ENCODE data around the gene IPO7. TPM values are rescaled to one million over a fixed set of nuclear protein-coding genes. Genes with fewer than 3 reads are reported as not detected.
"Not testable (repeated sequence)": the region's sequence is repeated elsewhere in the genome, so short reads cannot be mapped to it uniquely, and the experiment has no call there.

IPO7 gene
- total RNA-seq, 1 experiment from 2014 or later = 72.6 TPM

DNA sequence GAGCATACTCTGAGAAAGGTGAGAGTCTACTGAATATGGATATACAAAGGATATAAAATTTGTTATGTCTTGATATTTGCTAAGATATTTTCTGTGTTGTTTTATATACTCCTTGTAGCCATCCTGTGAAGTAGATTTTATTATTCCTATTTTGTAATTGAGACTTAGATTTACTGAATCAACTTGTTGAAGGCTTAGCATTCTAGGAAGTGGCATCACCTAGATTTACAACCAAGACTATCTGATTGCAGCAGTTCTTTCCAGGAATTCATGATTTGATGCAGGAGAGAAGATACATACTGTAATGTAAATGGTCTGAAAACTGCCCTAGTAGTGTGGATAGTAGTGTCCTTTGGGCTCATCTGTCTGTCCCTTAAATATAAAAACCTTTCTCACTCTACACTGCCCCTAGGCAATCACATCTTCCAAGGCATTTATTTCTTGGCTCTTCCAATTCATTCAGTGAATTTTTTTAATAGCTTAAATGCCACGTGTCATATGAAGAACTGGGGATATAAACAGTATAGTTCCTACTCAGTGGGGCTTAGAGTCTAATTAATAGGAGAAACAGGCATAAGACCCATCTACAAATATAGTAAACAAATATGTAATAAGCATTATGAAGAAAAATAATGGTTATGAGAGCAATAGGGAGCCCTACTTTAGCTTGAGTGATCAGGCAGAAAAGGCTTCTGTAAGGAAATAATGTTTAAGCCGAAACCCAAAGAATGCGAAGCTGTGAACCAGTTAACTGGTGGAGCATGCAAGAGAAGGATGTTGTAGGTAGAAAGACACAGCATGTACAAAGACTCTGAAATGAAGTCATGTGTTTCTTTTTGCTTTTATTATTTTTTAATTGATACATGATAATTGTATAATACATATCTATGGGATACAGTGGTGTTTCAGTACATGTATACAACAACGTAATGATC is 13.6 kb downstream of the IPO7 start:
- no peak for DNase-seq (ENCODE audit: low spot score)

GRCh38 chr11:9399466-9399865 is 15.0 kb downstream of the IPO7 start:
- no peak for DNase-seq (ENCODE audit: low spot score)

DNA sequence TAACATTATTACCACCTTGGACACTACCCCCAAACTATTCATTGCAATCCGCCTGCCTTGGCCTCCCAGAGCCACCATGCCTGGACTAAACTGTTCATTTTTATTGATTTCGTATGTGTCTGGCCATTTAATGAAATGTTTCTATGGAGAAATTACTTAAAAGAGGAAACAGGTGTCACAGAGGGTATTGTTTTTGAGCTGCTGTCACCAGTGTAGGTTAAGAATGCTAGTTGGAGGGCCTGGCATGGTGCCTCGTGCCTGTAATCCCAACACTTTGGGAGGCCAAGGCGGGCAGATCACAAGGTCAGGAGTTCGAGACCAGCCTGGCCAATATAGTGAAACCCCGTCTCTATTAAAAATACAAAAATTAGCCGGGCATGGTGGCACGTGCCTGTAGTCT is 17.4 kb downstream of the IPO7 start:
- DNase-seq (ENCODE audit: low spot score) = not testable (repeated sequence)

DNA sequence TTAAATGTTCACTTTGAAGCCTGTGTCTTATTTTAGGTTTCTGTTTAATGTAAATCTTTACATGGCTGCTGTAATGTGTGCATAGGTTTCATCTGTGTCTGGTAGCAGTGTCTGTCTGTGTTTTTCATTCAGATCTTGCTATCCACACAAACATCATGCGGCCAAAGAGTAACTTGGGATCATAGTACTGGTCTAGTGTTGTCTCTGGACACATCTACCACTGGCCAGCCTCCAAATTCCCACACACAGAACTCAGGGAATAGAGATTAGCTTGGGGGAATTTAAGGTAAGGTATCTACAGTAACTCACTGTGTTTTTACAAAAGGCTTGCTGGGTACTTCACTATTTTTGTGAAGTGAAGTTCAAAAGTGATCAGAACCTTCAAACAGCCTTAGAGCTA is 44.3 kb downstream of the IPO7 start:
- no peak for DNase-seq (ENCODE audit: low spot score)

DNA sequence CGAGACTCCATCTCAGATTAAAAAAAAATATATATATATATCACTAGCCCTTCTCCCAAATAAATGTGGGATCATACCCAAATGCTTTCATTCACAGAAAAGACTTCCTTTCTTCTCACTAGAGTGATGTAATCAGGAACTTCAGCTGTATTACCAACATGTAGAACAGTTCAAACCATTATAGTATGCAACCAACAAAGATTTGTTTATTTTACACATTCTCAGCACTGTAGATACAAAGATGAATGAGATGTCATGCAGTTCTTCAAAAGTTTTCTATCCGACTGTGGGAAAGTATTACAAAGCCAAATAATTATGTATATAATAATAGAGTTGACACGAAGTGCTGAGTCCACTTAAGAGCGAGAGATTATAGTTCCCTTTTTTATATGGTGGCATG is 54.2 kb downstream of the IPO7 start:
- DNase-seq (ENCODE audit: low spot score) = no peak

- no peak for DNase-seq (ENCODE audit: low spot score)
Observed at GRCh38 chr11:9446230-9446629, 61.8 kb downstream of the IPO7 start.

- DNase-seq (ENCODE audit: low spot score) = no peak
Observed at GRCh38 chr11:9448576-9449352, 64.3 kb downstream of the IPO7 start.

DNA sequence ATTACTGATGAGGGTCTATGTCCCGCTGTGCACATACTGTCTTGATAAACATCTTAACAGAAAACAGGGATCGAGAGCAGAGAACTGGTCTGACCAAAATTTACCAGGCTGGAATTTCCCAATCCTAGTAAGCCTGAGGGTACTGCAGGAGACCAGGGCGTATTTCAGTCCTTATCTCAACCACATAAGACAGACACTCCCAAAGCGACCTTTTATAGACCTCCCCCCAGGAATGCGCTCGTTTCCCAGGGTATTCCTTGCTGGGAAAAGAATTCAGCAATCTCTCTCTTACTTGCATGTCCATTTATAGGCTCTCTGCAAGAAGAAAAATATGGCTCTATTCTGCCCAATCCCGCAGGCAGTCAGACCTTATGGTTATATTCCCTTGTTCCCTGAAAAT is 67.6 kb downstream of the IPO7 start:
- DNase-seq (ENCODE audit: low spot score) = not testable (repeated sequence)

- no peak for DNase-seq (ENCODE audit: low spot score)
Observed at GRCh38 chr11:9455722-9456121, 71.3 kb downstream of the IPO7 start.

GRCh38 chr11:9459667-9460321 is 75.3 kb downstream of the IPO7 start:
- peak; percentile 63 for DNase-seq (ENCODE audit: low spot score)

DNA sequence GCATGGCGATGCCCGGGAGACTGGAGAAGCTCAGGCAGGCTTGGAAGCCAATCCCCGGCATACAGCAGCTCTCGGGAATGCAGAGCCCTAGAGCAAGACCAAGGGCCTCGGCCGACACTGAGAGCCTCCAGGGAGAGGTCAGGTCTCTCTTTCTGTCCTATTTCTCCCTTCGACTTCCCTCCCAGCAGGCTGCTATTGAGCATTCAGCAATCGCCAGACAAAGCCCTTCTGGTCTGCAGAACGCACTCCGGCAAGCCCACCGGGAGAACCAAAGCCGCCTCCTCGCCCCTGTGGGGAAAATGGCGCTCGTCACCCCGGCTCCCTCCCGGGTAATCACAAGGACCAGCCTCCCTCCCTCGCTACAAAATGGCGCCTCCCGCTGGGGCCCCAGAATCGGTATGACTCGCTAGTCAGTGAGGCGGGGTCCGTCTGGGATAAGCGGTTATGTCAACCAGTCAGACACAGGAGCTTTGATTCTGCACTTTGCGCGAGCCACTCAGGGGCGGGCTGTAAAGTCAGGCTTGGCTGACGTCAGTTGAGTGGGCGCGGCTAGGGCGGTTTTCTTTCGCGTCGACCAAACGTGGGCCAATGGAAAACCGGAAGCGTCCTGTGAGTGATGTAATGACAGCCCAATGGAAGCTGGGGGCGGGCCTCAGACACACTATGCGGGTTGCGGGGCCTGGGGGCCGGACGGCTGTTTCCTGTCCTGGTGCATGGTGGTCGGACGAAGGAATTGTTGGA is 76.0 kb downstream of the IPO7 start, which contains the start of gene ZNF143:
TSS of gene ZNF143 (plus strand) at position 691 of the 741 bp plus-strand sequence. CDS start 10,297 bp downstream, outside the sequence.
- DNase-seq (ENCODE audit: low spot score) = peak; percentile 100

DNA sequence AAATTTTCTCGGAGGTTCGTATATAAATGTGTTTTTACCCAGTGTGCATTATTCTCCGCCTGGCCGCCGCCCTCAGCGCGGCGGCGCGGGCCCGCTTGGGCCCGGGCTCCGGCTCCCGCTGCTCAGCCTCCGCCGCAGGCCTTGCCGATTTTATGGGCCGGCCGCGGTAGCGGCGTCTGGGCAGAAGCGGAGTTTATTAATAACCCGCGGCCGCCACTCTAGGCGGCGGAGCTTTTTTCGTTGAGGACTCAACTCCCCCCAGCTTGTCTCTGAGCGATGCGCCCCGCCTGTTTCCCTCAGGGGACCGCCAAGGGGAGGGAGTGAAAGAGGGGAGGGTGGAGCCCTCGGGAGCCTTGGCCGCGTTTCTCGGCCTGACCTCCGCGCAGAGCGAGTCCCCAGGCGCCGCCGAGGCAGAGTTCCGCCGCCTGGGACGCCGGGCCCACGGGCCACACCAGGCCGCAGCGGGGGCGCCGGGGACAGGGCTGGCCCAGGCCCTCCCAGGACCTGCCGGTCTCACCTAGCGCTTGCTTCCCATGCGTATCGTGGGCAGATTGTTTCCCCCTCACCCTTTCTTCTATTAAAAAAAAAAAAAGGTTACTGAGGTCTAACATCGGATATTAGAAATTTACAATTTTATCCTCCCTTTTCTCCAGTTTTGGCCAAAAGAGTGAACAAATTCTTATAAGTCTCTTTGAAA is 76.8 kb downstream of the IPO7 start:
- DNase-seq (ENCODE audit: low spot score) = peak; percentile 92

GRCh38 chr11:9461760-9462134 is 77.3 kb downstream of the IPO7 start:
- DNase-seq (ENCODE audit: low spot score) = peak; percentile 68

DNA sequence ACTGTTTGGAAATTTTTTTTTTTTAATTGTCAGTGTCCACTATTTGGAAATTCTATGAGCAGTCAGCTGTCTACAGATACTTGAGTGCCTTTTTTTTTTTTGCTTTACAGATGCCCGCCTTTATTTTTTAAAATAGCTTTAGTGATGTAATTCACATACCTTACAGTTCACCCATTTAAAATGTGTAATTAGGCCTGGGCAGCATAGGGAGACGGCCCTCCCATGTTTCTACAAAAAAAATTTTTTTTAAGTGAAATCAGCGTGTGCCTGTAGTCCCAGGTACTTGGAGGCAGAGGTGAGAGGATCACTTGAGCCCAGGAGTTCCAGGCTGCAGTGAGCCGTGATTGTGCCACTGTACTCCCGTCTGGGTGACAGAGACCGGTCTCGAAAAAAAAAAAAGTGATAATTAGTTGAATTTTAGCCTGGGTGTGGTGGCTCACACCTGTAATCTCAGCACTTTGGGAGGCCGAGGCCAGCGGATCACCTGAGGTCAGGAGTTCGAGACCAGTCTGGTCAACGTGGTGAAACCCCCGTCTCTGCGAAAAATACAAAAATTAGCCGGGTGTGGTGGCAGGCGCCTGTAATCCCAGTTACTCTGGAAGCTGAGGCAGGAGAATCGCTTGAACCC is 77.8 kb downstream of the IPO7 start:
- no peak for DNase-seq (ENCODE audit: low spot score)

GRCh38 chr11:9462806-9463537 is 78.5 kb downstream of the IPO7 start:
- DNase-seq (ENCODE audit: low spot score) = peak; percentile 36

- no peak for DNase-seq (ENCODE audit: low spot score)
Observed at GRCh38 chr11:9470765-9471164, 86.3 kb downstream of the IPO7 start.

- no peak for DNase-seq (ENCODE audit: low spot score)
Observed at GRCh38 chr11:9473408-9473807, 89.0 kb downstream of the IPO7 start.

- no peak for DNase-seq (ENCODE audit: low spot score)
Observed at GRCh38 chr11:9479899-9480298, 95.4 kb downstream of the IPO7 start.

GRCh38 chr11:9489080-9489765 is 104.8 kb downstream of the IPO7 start:
- DNase-seq (ENCODE audit: low spot score) = no peak

Data from HT-29 (cell line).